ENCODE measurements around the gene NCAM2. TPM values are rescaled to one million over a fixed set of nuclear protein-coding genes. Genes with fewer than 3 reads are reported as not detected.

Gene NCAM2
- polyA plus RNA-seq, 1 experiment = 7.7 TPM

DNA sequence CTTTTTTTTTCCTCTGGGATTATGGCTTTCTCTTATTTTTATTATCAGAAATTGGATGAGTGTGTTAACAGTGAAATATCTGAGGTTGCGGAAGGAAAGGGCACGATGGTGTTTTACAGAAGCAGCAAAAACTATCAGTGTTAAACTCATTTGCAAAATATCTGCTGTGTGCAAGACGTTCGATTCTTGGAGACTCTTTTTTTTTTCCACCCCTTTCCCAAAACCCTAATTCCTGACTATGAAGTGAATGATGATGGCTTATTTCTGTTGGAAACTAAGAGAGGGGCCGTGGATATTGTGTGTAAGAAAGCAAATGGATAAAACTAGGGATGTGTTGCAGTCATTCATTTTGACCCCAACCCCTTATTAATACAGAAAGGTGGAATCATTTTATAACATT lies 677 bp downstream of the NCAM2 start:
- Histone ChIP-seq H3K27ac (ENCODE audit: low read depth, low read length) (no peak overlapping the region), H3K4me3 (ENCODE audit: low read depth, low read length) (peak overlapping the region; percentile 68), H3K9me3 (ENCODE audit: control insufficient read depth, insufficient read depth, low read length) (no peaks in the 10 kb centered on the region), H3K27me3 (ENCODE audit: control insufficient read depth, insufficient read depth, low read length) (peaks cover 5% of the 10 kb centered on the region)
- ChIA-PET CTCF (interaction anchor here (0.6 to 4.0 kb wide), 8 partner anchors 9 to 1793 kb away, joined by 3 to 25 read pairs (median 4); no protein-coding TSS in a partner anchor), POLR2A (interaction anchor here (1.2 kb wide), 1 partner anchor 166 kb away, joined by 4 read pairs; no protein-coding TSS in a partner anchor)
- no peak for DNase-seq (ENCODE audit: low read depth, low spot score)
- TF ChIP-seq, protein P1, sequence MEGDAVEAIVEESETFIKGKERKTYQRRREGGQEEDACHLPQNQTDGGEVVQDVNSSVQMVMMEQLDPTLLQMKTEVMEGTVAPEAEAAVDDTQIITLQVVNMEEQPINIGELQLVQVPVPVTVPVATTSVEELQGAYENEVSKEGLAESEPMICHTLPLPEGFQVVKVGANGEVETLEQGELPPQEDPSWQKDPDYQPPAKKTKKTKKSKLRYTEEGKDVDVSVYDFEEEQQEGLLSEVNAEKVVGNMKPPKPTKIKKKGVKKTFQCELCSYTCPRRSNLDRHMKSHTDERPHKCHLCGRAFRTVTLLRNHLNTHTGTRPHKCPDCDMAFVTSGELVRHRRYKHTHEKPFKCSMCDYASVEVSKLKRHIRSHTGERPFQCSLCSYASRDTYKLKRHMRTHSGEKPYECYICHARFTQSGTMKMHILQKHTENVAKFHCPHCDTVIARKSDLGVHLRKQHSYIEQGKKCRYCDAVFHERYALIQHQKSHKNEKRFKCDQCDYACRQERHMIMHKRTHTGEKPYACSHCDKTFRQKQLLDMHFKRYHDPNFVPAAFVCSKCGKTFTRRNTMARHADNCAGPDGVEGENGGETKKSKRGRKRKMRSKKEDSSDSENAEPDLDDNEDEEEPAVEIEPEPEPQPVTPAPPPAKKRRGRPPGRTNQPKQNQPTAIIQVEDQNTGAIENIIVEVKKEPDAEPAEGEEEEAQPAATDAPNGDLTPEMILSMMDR (IDR thresholded peaks at IDR 0.05; ENCODE audit: low read depth, low read length) = no peak

DNA sequence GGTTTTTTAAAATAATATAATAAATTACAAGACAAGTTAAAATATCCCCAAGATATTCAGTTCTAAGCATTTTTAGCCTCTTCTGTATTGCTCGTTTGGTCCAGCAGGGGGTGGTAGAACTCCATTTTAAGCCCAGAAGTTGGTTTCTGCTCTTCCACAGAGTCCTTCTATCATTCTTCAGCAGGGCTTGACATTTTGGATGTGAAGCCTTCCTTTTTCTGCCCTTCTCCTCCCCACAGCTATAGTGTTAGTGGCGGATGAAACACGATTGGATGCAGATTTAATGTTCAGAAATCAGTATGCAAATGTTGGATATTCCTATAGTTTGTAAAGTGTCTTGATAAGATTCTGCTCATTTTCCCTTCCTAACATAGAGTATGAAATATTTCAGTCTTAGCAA lies 1.4 kb downstream of the NCAM2 start:
- CTCF ChIA-PET = interaction anchor here (0.7 to 4.0 kb wide), 14 partner anchors 20 to 1793 kb away, joined by 3 to 25 read pairs (median 4); no protein-coding TSS in a partner anchor
- TF ChIP-seq, protein P1 (IDR thresholded peaks at IDR 0.05; ENCODE audit: low read depth, low read length) = peak; percentile 91
- Histone ChIP-seq H3K27me3 (ENCODE audit: control insufficient read depth, insufficient read depth, low read length) (peaks cover 4% of the 10 kb centered on the region), H3K27ac (ENCODE audit: low read depth, low read length) (no peak overlapping the region), H3K4me3 (ENCODE audit: low read depth, low read length) (no peak overlapping the region), H3K9me3 (ENCODE audit: control insufficient read depth, insufficient read depth, low read length) (no peaks in the 10 kb centered on the region)
- POLR2A ChIA-PET = no interaction called here
- no peak for DNase-seq (ENCODE audit: low read depth, low spot score)

DNA sequence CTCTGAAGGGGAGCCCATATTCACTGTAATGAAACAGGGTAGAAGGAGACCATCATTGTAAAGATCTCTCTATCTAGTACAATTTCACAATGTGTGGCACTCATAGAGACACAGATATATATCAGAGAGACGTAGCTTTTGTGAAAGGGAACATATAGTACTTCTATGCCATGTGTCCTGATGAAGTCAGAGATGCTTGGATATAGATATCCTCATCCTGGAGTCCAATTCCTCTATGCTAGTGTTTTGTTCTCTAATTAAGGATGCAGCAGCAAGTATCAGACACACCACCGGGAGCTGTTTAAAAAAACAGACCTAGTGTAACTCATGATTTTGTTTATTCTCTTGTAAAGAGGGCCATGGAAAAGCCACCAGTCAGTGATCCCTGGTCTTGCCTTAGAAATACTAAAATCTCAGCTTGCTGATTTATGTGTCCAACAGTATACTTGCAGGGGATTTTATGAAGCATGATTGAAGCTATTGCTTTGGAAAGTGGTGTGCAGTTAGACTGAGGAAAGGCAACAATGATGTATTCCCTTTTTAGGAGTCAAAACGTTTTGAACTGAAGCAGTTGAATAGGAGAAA lies 2.5 kb downstream of the NCAM2 start:
- Histone ChIP-seq H3K27me3 (ENCODE audit: control insufficient read depth, insufficient read depth, low read length) (peaks cover 3% of the 10 kb centered on the region), H3K27ac (ENCODE audit: low read depth, low read length) (no peak overlapping the region), H3K4me3 (ENCODE audit: low read depth, low read length) (no peak overlapping the region), H3K9me3 (ENCODE audit: control insufficient read depth, insufficient read depth, low read length) (no peaks in the 10 kb centered on the region)
- ChIA-PET CTCF (interaction anchor here (1.0 to 4.0 kb wide), 6 partner anchors 101 to 1792 kb away, joined by 3 to 25 read pairs (median 12); no protein-coding TSS in a partner anchor), POLR2A (no interaction called here)
- TF ChIP-seq, protein P1 (IDR thresholded peaks at IDR 0.05; ENCODE audit: low read depth, low read length) = no peak
- no peak for DNase-seq (ENCODE audit: low read depth, low spot score)

DNA sequence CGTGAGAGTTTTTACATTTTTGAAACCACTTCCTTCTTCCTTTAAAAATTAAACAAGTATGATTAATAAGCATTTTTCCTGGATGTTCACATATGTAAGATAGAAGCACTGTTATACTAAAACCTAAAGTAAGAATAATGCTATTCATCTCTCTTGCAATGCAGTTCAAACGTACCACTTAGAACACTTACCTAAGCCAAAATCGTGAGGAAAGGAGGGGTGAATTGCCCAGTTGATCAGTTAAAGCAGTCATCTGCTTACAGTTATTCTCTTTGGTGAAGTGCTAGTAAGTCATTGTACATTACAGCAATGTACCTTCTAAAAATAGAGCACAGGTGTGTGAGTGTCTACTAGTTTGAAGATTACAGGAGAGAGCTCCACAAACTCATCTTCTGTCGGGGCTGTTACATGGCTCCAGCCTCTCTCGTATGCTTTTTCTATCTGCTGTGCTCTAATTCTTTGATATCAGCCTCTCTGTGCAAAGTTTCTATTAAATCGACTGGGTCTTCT lies 3.4 kb downstream of the NCAM2 start:
- CTCF ChIA-PET = interaction anchor here (0.6 to 3.9 kb wide), 5 partner anchors 10 to 920 kb away, joined by 3 to 21 read pairs (median 4); no protein-coding TSS in a partner anchor
- DNase-seq (ENCODE audit: low read depth, low spot score) = no peak
- H3K9me3 ChIP-seq (ENCODE audit: control insufficient read depth, insufficient read depth, low read length) = no peaks in the 10 kb centered on the region
- POLR2A ChIA-PET = no interaction called here
- TF ChIP-seq, protein P1 (IDR thresholded peaks at IDR 0.05; ENCODE audit: low read depth, low read length) = no peak
- peaks cover 3% of the 10 kb centered on the region for H3K27me3 ChIP-seq (ENCODE audit: control insufficient read depth, insufficient read depth, low read length)
- H3K27ac ChIP-seq (ENCODE audit: low read depth, low read length) = no peak overlapping the region
- H3K4me3 ChIP-seq (ENCODE audit: low read depth, low read length) = no peak overlapping the region

DNA sequence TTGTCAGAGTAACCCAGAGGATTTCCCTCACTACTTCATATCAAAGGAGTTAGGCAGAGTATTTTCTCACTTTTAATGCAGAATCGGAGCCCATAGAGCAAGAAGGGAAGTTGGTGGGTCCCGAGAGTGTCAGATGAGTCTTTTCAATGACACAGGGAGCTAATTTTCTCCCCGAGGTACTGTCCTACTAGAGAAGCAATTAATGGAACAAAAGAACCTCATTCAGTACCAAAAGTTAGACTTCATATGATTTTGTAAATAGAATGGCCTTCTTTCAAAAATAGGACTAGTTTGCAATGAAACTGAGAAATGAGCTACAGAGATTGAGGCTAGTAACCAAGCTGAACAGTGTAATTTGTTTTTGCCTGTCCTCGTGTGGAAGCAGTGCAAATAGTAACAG lies 3.9 kb downstream of the NCAM2 start:
- H3K9me3 ChIP-seq (ENCODE audit: control insufficient read depth, insufficient read depth, low read length) = no peaks in the 10 kb centered on the region
- no peak overlapping the region for H3K27ac ChIP-seq (ENCODE audit: low read depth, low read length)
- peaks cover 3% of the 10 kb centered on the region for H3K27me3 ChIP-seq (ENCODE audit: control insufficient read depth, insufficient read depth, low read length)
- no peak overlapping the region for H3K4me3 ChIP-seq (ENCODE audit: low read depth, low read length)
- POLR2A ChIA-PET = no interaction called here
- CTCF ChIA-PET = interaction anchor here (0.6 to 1.2 kb wide), 4 partner anchors 10 to 99 kb away, joined by 3 to 4 read pairs (median 3); no protein-coding TSS in a partner anchor
- TF ChIP-seq, protein P1 (IDR thresholded peaks at IDR 0.05; ENCODE audit: low read depth, low read length) = no peak
- DNase-seq (ENCODE audit: low read depth, low spot score) = no peak
